MV-4-11 (cell line): ENCODE measurements around the gene LITAF.
"Not testable (repeated sequence)": the region's sequence is repeated elsewhere in the genome, so short reads cannot be mapped to it uniquely, and the experiment has no call there.

Experiments
- DNase-seq: peaks from one replicate; lab custom pipeline; 2025; lab: John Stamatoyannopoulos, UW

Gene LITAF

DNA sequence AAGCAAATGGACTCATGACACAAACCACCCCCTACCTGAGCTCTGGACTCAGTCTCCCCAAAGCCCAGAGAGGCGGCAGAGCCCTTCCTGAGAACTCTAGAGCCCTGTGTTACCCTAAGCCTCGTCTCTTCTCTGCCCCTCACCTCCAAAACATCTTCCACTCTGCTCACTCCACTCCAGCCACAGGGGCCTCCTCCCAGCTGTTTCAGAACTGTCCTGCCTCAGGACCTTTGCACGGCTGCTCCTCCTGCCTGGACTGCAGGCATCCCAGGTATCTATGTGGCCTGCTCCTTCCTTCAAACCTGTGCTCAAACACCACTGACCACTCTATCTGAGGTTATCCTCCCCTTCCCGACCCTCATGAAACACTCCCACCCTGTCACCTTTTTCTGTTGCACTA, 12.9 kb upstream of the LITAF start:
- no peak for DNase-seq

DNA sequence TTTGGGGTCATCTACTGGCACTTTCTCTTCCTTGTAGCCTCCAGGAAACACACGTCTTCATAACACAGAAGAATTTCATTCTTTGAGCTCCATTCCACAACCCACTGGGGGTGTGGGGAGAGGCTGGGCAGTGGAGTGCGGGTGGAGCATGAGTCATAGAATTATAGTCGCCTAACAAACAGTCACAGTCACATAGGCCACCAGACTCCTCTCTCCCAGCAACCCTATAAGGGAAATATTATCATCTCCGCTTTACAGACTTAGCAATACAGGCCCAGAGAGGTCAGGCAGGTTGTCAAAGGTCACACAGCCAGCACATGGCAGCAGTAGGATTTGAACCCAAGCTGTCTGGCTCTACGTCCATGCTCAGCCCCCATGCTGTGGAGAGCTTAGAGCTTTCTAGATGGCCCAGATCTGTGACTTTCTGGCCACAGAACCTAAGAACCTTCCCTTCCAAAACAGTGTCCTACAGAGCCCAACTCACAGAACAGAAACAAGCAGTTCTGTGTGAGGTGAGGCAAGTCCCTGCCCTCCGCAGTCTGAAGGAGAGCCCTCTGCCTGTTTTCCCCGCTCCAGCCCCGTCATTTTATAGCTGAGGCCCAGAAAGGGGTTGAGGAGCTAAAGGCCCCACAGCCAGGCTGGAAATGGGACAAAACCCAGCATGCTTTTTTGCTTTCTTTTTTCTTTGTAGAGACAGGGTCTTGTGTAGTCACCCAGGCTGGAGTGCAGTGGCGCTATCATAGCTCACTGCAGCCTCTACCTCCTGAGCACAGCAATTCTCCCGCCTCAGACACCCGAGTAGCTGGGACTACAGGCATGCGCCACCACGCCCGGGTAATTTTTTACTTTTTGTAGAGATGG, 10.7 kb upstream of the LITAF start:
- peak; percentile 89 for DNase-seq

DNA sequence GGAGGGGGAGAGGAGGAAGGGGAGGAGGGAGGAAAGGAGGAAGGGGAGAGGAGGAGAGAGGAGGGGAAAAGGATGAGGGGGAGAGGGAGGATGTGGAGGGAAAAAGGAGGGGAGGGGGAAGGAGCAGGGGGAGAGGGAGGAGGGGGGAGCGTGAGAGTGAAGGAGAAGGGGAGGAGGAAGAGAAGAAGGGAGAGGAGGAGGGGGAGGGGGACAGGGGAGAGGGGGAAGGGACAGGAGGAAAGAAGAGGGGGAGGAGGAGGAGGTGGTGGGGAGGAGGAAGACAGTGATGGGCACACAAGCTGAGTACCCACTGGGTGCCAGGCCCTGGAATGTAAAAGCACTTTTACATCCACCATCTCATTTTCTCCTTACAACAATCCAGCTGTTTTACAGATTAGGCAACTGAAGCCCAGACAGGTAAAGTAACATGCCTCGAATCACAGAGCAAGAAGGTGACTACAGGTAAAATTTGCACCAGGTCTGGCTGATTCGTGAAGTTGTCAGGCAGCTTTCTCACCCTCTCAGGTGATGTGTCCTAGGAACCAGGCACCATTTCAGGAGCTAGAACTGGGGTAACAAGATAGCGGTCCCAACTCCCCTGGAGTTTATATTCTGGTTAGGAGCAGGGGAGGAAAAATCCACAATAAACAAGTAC, 10.0 kb upstream of the LITAF start:
- no peak for DNase-seq

DNA sequence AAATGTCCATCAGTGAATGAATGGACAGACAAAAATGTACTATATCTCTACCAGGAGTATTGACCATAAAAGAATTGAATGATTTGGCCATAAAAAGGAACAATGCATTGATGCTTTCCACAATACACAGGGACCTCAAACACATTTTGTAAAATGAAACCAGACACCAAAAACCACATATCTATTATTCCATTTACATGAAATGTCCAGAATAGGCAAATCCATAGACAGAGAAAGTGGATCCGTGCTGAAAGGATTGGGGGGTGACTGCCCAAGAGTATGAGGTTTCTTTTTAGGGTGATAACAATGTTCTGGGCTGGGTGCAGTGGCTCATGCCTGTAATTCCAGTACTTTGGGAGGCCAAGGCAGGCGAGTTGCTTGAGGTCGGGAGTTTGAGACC, 6.9 kb upstream of the LITAF start:
- DNase-seq: no peak

DNA sequence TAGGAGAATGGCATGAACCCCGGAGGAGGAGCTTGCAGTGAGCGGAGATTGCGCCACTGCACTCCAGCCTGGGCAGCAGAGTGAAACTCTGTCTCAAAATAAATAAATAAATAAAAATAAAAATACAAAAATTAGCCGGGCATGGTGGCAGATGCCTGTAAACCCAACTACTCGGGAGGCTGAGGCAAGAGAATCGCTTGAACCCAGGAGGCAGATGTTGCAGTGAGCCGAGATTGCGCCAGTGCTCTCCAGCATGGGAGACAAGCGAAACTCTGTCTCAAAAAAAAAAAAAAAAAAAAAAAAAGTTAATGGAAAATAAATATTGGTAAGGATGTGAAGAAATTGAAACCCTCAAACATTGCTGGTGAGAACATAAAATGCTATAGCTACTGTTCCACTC, 6.4 kb upstream of the LITAF start:
- DNase-seq: not testable (repeated sequence)

DNA sequence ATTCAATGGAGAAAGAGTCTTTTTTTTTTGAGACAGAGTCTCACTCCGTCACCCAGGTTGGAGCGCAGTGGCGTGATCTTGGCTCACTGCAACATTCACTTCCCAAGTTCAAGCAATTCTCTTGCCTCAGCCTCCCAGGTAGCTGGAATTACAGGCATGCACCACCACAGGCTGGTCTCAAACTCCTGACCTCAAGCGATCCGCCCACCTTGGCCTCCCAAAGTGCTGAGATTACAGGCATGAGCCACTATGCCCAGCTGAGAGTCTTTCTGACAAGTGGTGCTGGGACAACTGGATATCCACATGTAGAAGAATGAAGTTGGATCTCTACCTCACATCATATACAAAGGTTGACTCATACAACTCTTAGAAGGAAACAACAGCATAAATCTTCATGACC, 4.9 kb upstream of the LITAF start:
- DNase-seq: not testable (repeated sequence)

DNA sequence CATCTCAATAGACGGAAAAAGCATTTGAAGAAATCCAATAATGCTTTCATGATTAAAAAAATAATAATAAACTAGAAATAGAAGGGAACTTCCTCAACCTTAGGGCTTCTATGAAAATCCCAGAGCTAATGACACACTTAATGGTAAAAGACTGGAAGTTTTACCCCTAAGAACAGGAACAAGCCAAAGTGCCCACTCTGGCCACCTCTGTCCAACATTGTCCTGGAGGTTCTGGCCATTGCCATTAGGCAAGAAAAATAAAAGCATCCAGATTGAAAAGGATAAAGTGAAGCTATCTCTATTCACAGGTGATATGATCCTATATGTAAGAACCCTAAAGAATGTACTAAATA, 2.5 kb upstream of the LITAF start:
- DNase-seq: no peak

DNA sequence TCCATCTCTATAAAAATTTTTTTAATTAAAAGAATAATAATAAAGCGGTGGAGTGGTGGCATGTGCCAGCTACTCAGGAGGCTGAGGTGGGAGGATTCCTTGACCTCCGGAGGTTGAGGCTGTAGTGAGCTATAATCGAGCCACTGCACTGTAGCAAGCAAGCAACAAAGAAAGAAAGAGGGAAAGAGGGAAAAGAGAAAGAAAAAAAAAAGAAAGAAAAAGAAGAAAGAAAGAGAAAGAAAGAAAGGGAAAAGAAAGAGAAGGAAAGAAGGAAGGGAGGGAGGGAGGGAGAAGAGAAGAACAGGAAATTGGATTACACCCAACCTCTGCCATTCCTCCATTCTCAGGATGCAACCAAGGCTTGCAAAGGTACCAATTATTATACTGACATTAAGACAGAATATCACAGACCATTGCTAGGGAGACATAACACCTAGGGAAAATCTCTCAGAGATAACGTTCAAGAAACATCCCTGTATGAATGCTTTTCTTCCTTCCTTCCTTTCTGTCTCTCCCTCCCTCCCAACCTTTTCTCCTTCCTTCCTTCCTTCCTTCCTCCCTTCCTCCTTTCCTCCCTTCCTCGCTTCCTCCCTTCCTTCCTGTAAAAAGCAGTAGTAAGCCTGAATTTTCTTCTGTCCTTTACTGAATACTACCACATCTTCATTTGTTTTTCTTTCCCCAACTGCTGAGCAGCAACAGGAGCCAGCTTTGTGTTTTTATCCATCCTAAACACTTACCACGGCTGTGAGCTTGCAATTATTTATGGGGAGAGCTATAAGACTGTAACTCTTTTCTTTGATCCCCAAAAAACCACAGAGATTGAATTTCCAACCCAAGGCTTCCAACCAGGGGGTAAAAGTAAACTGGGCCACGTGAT, 1.8 kb upstream of the LITAF start:
- DNase-seq: no peak

DNA sequence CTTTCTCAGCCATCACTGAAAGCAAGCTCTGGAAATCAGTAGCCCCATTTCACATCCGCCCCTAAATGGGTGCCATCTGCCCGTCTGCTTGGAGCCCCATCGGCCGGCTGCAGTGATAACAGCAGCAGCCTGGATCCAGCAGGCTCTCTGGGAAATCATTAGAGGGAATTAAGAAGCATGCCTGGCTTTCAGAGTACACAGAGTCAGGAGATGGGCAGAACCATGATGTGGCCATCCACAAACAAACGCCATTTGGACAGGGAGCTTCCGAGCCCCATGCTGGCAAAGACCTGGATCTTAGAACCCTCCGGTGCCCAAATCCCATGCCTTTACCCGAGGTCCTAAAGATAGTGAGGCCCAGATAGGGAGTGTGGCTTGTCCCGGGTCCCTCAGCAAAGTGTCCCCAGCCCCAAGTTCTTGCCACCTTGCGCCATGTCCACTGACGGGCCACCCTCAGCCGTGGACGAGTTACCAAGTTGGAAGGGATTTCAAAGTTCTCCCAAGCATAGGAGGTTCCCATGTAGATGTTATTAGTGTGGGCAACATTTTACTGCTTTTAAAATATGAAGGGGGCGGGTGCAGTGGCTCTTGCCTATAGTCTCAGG, 1.0 kb upstream of the LITAF start:
- no peak for DNase-seq

DNA sequence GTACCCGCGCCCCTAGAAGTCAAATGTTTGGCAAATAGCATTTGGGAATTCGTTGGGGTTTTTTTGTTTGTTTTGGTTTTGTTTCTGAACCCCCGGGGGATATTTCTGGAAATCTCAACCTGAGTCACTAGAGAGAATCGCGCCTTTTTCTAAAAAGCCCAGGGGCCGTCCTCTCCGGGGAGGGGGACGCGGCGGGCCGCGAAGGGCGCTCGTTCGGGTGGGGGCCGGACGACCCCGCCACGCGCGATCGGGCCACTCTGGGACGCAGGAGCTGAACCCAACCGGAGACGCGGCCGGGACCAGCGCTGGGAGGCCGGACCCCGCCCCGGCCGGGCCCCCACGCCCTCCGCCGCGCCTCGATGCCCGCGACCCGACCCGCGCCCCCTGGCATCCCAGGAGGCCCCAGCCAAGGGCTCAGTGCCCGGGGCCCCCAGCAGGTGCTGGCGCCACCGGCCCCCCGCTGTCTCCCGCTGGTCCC, 302 bp downstream of the LITAF start:
- DNase-seq: no peak

DNA sequence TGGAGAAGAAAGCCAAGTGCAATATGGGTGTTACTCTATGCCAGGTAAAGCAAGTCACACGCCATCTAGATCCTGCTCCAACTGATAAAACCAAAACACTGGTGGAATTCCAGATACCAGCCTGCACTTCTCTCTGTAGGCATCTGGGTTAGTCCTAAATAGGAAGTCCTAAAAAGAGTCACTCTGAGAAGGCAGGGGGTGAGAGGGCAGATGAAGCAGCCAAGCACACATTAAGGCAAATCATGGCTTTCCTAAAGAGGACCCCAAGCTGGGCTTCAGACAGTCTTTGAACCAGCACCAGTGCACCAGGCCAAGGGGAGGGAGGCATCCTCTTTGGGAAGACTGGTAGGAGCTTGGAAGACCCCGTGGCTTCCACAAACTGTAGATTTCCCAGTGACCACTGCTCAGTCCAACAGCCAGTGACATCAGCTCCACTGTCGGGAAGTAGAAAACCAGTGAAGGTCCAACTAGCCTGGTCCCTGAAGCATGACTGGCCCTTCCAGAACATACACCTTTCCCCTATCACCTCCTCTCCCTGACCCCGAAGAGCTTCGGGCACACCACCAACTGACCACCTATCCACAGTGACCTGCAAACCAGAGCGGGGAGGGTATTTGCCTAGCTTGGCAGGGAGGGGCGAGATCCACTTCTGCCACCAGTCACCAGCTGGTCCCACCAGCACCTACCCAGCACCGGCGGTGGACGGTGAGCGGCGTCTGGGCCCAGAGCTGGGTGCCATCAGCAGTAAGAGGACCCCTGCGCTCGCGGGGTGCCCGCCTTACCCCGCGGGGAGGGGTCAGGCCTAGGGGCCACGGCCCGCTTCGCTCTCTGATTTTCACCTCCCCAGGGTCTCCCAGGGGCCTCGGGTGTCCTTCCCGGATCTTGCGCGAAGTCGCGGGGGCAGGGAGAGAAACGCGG, 1.0 kb downstream of the LITAF start:
- DNase-seq: no peak

DNA sequence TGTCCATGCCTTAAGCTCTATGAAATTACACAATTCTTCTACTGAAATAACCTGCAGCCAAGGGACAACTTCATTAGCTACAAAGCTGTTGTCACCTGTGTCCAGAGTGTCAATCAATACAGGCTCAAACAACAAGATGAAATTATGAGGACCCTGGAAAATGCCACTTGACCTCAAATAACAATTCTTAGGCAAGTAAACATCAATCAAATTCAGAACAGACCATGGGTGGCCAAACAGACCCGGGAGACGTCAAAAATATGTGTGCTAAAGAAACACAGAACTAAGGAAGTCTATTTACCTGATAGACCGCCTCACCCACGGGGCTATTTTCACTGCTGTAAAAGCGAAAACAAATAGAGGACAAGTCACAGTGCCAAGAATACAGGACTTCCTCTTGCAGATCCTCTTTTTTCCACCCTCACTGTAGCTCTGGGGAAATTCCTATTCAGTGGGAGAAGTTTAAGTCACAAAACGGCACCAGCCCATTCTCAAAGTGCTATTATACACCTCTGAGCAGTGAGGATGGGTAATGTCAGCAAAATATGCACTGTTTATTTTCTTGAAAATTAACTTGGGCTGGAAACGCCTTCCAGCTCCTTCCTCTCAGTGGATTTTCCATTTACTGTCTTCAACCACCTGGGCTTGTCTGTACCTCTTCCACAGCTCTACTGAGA, 2.7 kb downstream of the LITAF start:
- peak; percentile 52 for DNase-seq

DNA sequence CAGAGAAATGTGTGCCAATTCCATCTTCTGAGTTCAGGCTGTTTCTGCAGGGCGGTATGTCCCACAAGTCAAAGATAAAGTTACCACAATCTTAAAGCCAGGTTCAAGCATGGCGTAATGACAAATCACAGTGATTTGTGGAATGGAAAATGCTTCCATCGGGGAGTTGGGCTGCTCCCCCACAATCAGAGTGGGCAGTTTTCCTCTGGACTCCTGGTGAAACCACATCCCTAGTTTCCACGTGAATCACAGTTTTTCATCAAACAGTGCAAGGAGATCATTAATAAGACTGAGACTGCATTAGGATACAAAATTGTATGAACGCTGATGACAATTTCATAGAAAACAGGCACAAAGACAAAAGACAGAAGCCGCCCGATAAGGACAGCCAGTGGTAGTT, 3.6 kb downstream of the LITAF start:
- no peak for DNase-seq

DNA sequence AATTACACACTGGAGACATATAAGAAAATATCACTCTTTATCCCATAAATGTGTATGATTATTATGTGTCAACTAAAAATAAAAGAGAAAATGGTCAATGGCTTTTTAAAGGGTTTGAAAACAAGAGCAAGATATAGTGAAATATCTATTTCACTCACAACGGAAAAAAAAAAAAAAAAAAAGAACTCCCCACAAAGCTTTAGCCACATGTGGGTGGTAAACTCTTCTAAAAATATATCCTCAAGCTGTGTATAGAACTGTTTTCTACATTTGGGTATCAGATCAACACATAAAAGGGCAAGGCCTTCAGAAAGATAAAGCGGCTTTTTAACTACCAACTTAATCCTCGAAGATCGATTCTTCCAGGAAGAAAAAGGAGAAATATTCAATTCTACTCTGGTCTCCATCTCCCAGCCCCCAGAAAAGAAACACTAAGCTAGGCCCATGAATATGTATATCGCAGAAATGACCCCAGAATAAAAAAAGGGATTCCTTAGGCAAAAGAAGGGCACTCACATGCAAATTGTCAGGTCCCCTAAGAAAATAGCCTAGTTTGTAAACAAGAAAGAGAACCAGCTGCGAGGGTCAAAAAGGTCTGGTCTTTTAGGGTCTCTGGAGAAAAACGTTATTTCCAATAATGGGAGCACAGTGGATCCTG, 4.4 kb downstream of the LITAF start:
- no peak for DNase-seq

DNA sequence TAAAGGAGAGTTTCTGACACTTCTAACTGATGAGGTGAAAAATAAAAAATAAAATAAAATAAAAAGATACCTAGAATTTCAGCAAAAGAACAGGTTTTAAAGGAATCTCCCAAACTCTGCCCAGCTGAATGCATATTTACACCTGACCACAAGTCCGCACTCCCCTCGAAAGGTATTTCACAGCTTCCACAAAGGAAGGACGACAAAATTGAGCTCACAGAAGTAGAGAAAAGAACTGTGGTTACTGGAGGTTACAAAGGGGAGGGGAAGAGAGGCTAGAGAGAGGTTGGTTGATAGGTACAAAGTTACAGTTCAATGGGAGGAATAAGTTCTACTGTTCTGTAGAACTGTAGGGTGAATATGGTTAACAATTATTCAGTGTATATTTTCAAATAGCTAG, 5.0 kb downstream of the LITAF start:
- DNase-seq: no peak

DNA sequence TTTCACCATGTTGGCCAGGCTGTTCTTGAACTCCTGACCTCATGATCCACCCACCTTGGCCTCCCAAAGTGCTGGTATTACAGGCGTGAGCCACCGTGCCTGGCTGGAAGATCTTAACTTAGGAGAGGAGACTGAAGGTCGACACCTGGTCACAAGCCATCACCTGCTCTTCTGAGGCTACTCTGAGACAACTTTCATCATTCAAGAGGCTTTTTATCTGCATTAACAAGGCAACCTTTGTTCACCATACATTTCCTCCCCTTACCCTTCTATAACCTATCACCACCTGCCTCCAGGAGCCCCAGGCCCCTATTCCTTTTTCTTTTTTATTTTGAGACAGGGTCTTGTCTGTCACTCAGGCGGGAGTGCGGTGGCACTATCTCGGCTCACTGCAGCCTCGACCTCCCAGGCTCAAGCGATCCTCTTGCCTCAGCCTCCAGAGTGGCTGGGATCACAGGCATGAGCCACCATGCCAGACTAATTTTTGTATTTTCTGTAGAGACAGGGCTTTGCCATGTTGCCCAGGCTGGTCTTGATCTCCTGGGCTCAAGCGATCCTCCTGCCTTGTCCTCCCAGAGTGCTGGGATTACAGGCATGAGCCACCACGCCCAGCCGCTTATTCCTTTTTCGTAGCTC, 6.2 kb downstream of the LITAF start:
- DNase-seq: no peak

DNA sequence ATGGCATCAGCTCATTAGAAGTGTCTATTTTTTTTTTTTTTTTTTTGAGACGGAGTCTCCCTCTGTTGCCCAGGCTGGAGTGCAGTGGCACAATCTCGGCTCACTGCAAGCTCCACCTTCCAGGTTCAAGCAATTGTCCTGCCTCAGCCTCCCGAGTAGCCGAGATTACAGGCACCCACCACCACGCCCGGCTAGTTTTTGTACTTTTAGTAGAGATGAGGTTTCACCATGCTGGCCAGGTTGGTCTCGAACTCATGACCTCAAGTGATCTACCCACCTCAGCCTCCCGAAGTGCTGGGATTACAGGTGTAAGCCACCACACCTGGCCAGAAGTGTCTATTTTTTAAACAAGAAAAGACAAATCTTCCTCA, 9.4 kb downstream of the LITAF start:
- DNase-seq: not testable (repeated sequence)

DNA sequence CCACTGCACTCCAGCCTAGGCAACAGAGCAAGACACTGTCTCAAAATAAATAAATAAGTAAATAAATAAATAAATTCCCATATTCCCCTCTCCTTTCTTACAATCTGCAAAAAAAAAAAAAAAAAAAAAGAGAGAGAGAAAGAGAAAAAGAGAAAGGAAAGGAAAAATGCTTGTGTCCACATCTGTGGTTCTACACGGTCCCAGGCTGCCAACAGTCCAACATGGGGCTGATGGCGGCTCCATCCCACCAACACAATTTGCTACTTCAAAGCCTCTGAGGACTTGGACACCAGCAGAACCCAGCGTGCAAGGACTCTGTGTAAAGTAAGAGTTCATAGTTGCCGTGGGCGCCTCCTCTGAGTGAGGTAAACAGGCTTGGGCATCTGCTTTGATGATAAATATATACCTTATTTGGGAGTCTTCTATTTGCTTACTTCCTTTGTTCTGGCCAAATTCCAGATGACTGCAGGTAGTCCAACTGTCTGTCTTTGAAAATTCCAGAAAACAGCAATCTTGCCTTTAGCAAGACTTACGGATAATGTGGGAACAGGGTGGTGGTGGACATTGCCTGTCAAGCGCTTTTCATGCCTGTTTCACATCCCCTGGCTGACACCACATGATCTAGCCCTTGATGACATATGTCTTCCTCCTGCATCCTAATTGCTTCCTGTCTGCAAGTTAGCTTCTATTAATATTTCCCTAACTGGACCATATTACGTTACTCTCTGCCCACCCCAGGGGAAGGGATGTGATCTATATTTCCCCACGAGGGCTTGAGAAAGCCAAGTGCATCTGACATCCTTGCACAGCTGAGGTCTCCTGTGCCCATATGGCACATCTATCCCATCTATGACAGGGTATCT, 10.1 kb downstream of the LITAF start:
- peak; percentile 84 for DNase-seq

DNA sequence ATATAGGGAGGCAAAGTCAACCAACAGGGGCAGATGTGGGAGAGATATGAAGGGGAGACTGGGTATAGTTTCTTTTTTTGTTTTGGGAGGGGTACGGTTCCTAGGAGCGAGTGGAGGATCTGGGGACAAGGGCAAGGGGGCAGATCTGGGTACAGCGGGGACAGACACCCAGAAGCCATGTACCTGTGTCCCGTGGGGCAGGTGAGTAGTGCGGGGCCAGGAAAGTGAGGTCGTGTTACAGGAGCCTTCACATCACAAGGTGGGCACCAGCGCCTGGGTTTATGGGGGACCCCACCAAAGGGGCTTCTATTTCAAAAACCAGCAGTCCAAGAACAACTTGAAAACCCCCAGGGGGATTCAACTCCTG, 11.5 kb downstream of the LITAF start:
- no peak for DNase-seq
